B cell (primary cell): ENCODE measurements around the gene PRKD2. TPM values are rescaled to one million over a fixed set of nuclear protein-coding genes. Genes with fewer than 3 reads are reported as not detected.

ENCODE experiments used
- ATAC-seq: fragments of 200-7000 bp; cut with Tn5 transposase; one replicate; pipeline ENCODE4 v1.10.0; 2021; ENCODE audit warnings: low read depth, mild to moderate bottlenecking, moderate number of reproducible peaks, moderate library complexity
- CTCF ChIA-PET: fragments of 350-600 bp; sonication (Branson Sonifier 250); formaldehyde crosslinking; loops from one replicate; lab custom pipeline; 2021; ENCODE audit warnings: antibody characterized with exemption, inconsistent platforms; lab: Charles Lee
- POLR2A ChIA-PET: fragments of 350-600 bp; sonication (Branson Sonifier 250); formaldehyde crosslinking; loops from one replicate; lab custom pipeline; 2021; ENCODE audit warnings: antibody characterized with exemption; lab: Charles Lee
- DNase-seq: peaks from one replicate; pipeline ENCODE4 v3.0.0; 2013
- H2AFZ ChIP-seq: 2 replicates; pipeline ENCODE4 v1.6.1; 2012; ENCODE audit warnings: mild to moderate bottlenecking, low read depth, low read length; ENCODE audit not compliant: insufficient read depth, poor library complexity, severe bottlenecking
- H3K27ac ChIP-seq, 2 donors: 1 replicate in 1 of 2; 2 replicates in 1 of 2; pipeline ENCODE4 v1.5.1; 2012 to 2013; ENCODE audit warnings: low read length in 2 of 2, mild to moderate bottlenecking in 2 of 2, moderate library complexity in 1 of 2
- H3K27me3 ChIP-seq, 4 experiments: fragments of 200-600 bp in 1 of 4; sonication (generic) in 1 of 4; replicated peaks in 1 of 4; 1 replicate in 2 of 4; 2 replicates in 2 of 4; pipeline versions ENCODE4 v1.6.1 to v1.7.0; 2013 to 2016; ENCODE audit warnings: low read length in 3 of 4, mild to moderate bottlenecking in 2 of 4, mixed read lengths in 1 of 4, moderate library complexity in 1 of 4; ENCODE audit not compliant: insufficient read depth in 4 of 4, control insufficient read depth in 3 of 4; ENCODE audit errors: control extremely low read depth in 1 of 4
- H3K36me3 ChIP-seq, 2 experiments: replicated peaks in 1 of 2; 1 replicate in 1 of 2; 2 replicates in 1 of 2; pipeline versions ENCODE4 v1.6.1 to v1.7.1; 2013; ENCODE audit warnings: low read length in 1 of 2; ENCODE audit not compliant: insufficient read depth in 2 of 2, control insufficient read depth in 1 of 2; ENCODE audit errors: control extremely low read depth in 1 of 2, extremely low read depth in 1 of 2
- H3K4me1 ChIP-seq, 2 donors: fragments of 200-600 bp in 1 of 2; sonication (generic) in 1 of 2; 1 replicate in 1 of 2; 2 replicates in 1 of 2; pipeline versions ENCODE4 v1.5.1 to v1.6.1; 2013 to 2017; ENCODE audit warnings: low read length in 2 of 2; ENCODE audit not compliant: control insufficient read depth in 2 of 2, insufficient read depth in 2 of 2
- H3K4me2 ChIP-seq: replicated peaks from 2 replicates; pipeline ENCODE3; 2012; ENCODE audit warnings: mild to moderate bottlenecking, low read depth, low read length; ENCODE audit not compliant: poor library complexity, severe bottlenecking
- H3K4me3 ChIP-seq, 5 experiments: fragments of 200-600 bp in 1 of 5; sonication (generic) in 1 of 5; 1 replicate in 3 of 5; 2 replicates in 2 of 5; pipeline versions ENCODE4 v1.5.1 to v1.7.0; 2011 to 2016; ENCODE audit warnings: low read length in 4 of 5, mild to moderate bottlenecking in 4 of 5, low read depth in 2 of 5, control low read depth in 1 of 5, moderate library complexity in 1 of 5; ENCODE audit not compliant: insufficient read depth in 1 of 5; ENCODE audit errors: control extremely low read depth in 1 of 5, extremely low read depth in 1 of 5
- H3K79me2 ChIP-seq: fragments of 200-600 bp; sonication (generic); one replicate; pipeline ENCODE4 v1.6.0; 2016; ENCODE audit warnings: low read length; ENCODE audit not compliant: control insufficient read depth, insufficient read depth
- H3K9ac ChIP-seq: fragments of 200-600 bp; sonication (generic); 2 replicates; pipeline ENCODE4 v1.6.1; 2017; ENCODE audit warnings: mild to moderate bottlenecking, low read length, moderate library complexity
- H3K9me3 ChIP-seq, 3 donors: one replicate each; pipeline versions ENCODE4 v1.6.1 to v1.7.1; 2013; ENCODE audit warnings: low read length in 2 of 3; ENCODE audit not compliant: control insufficient read depth in 2 of 3, insufficient read depth in 1 of 3; ENCODE audit errors: control extremely low read depth in 1 of 3
- H4K20me1 ChIP-seq: 2 replicates; pipeline ENCODE4 v1.6.0; 2012; ENCODE audit warnings: mild to moderate bottlenecking, low read length; ENCODE audit not compliant: insufficient read depth, control insufficient read depth, poor library complexity, severe bottlenecking
- H3K27ac Mint-ChIP-seq: one replicate; pipeline ENCODE4 v1.8.0; 2021; ENCODE audit warnings: mixed read lengths
- H3K27me3 Mint-ChIP-seq: one replicate; pipeline ENCODE4 v1.8.0; 2021; ENCODE audit warnings: mixed read lengths
- H3K4me1 Mint-ChIP-seq: one replicate; pipeline ENCODE4 v1.8.0; 2021; ENCODE audit warnings: mixed read lengths
- H3K4me3 Mint-ChIP-seq: one replicate; pipeline ENCODE4 v1.8.0; 2021; ENCODE audit warnings: mixed read lengths
- H3K9me3 Mint-ChIP-seq: one replicate; pipeline ENCODE4 v1.8.0; 2022; ENCODE audit warnings: mixed read lengths; ENCODE audit not compliant: insufficient read depth
- EZH2 ChIP-seq: IDR thresholded peaks from 2 replicates; pipeline ENCODE4 v1.6.1; 2012; ENCODE audit warnings: borderline replicate concordance, low read depth, mild to moderate bottlenecking, moderate library complexity, low read length; ENCODE audit not compliant: insufficient read depth, poor library complexity, severe bottlenecking
- WGBS: methylation state at CpG from one replicate; pipeline ENCODE4 v1.1.5; 2013; ENCODE audit warnings: missing lambda C conversion rate; ENCODE audit not compliant: insufficient coverage; 5-methylcytosine and 5-hydroxymethylcytosine counted together
- intact Hi-C: fragments of 100-400 bp; cut with micrococcal nuclease; formaldehyde crosslinking; loops from one replicate; pipeline ENCODE4 v1.10.0; 2022
- polyA minus RNA-seq: library from RNA; depleted of rRNA, polyadenylated mRNA; stranded (reverse); fragments of >200 nt; gene quantifications from 2 replicates; pipeline ENCODE4 v1.2.3, GENCODE V29; 2012
- polyA plus RNA-seq: library from polyadenylated mRNA; depleted of rRNA; stranded (reverse); fragments of >200 nt; gene quantifications from 2 replicates; pipeline ENCODE4 v1.2.3, GENCODE V29; 2012
- total RNA-seq, 2 donors: library from RNA; stranded (reverse); fragments of 120-200 nt in 1 of 2; gene quantifications; 1 replicate in 1 of 2; 2 replicates in 1 of 2; pipeline versions ENCODE4 v1.2.3 to v1.2.4, GENCODE V29; 2013 to 2022
- TF ChIP-seq, protein P1 (sequence below): fragments of 200-600 bp; IDR thresholded peaks from one replicate; pipeline ENCODE4 v1.8.0; 2022; ENCODE audit warnings: antibody characterized with exemption, mild to moderate bottlenecking

Gene PRKD2
- total RNA-seq (185 and 192 TPM in 2 replicates), polyA plus RNA-seq (208 and 271 TPM in 2 replicates), polyA minus RNA-seq (115 and 153 TPM in 2 replicates)
- total RNA-seq (2013) = 59.3 TPM

DNA sequence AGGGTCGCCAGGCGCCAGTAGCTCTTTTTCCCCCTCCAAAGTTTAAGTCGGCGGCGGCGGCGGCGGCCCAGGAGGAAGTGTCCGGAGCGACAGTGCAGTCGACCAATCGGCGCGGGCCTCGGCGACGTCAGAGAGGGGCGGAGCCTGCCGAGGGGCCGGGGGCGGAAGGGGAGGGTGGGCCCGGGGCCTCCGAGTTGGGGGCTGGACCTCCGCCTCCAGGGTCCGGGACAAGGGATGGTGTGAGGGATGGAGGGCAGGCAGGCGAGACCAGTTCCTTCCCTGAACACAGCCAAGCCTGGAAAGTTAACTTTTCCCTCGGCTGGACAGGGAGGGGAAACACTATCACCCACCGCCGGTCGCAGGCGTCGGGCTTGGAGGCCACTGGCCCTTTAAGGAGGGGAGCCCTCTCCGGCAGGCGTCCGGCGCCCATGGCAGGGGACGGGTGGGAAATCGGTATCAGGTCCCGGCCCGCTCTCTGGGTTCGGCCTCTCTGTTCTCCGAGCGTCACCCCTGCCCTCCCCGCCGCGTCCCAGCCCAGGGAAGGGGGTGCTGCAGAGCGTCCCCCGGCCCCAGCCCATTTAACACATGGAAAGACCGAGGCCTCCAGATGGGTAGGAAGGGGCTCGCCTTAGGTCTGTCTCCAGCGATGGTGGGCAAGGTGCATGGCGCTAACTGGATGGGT lies at the start of gene PRKD2:
TSS of gene PRKD2 (minus strand) at position 81 of the 682 bp plus-strand sequence. CDS start 744 bp downstream, outside the sequence.
- ATAC-seq (peak; percentile 48), DNase-seq (peak; percentile 89)
- no peaks in the 10 kb centered on the region for H3K27me3 Mint-ChIP-seq
- Histone ChIP-seq H3K9me3 (no peaks in the 10 kb centered on the region), H3K27ac (peak within 1 kb of the TSS; percentile 89 to 92), H4K20me1 (peaks cover 27% of the 10 kb centered on the region), H3K9ac (peak within 1 kb of the TSS; percentile 92), H3K4me3 (peak within 1 kb of the TSS; percentile 77 to 99 (median 92)), H3K36me3 (peaks cover 0 to 27% of the 10 kb centered on the region in 2 experiments), H3K79me2 (peaks cover 67% of the 10 kb centered on the region), H3K4me1 (peaks cover 58 to 75% of the 10 kb centered on the region in 2 donors), H2AFZ (peak within 1 kb of the TSS; percentile 74), H3K27me3 (no peaks in the 10 kb centered on the region), H3K4me2 (peak within 1 kb of the TSS; percentile 94)
- intact Hi-C loops = loop anchor here (5.0 kb wide), 1 partner anchor 100 kb away; no protein-coding TSS in a partner anchor
- peak within 1 kb of the TSS; percentile 97 for H3K4me3 Mint-ChIP-seq
- no peak for TF ChIP-seq EZH2
- TF ChIP-seq, protein P1, sequence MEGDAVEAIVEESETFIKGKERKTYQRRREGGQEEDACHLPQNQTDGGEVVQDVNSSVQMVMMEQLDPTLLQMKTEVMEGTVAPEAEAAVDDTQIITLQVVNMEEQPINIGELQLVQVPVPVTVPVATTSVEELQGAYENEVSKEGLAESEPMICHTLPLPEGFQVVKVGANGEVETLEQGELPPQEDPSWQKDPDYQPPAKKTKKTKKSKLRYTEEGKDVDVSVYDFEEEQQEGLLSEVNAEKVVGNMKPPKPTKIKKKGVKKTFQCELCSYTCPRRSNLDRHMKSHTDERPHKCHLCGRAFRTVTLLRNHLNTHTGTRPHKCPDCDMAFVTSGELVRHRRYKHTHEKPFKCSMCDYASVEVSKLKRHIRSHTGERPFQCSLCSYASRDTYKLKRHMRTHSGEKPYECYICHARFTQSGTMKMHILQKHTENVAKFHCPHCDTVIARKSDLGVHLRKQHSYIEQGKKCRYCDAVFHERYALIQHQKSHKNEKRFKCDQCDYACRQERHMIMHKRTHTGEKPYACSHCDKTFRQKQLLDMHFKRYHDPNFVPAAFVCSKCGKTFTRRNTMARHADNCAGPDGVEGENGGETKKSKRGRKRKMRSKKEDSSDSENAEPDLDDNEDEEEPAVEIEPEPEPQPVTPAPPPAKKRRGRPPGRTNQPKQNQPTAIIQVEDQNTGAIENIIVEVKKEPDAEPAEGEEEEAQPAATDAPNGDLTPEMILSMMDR = no peak
- POLR2A ChIA-PET = interaction anchor here (0.7 to 0.9 kb wide), 4 partner anchors 12 to 115 kb away, joined by 3 to 7 read pairs (median 4); no protein-coding TSS in a partner anchor
- H3K27ac Mint-ChIP-seq = peak within 1 kb of the TSS; percentile 95
- CTCF ChIA-PET = interaction anchor here (2.9 to 4.2 kb wide), 2 partner anchors 12 kb away, joined by 22 to 55 read pairs; no protein-coding TSS in a partner anchor
- WGBS = under 1% methylated on average over 47 of the region's 52 CpGs
- peaks cover 66% of the 10 kb centered on the region for H3K4me1 Mint-ChIP-seq
- H3K9me3 Mint-ChIP-seq = no peaks in the 10 kb centered on the region

DNA sequence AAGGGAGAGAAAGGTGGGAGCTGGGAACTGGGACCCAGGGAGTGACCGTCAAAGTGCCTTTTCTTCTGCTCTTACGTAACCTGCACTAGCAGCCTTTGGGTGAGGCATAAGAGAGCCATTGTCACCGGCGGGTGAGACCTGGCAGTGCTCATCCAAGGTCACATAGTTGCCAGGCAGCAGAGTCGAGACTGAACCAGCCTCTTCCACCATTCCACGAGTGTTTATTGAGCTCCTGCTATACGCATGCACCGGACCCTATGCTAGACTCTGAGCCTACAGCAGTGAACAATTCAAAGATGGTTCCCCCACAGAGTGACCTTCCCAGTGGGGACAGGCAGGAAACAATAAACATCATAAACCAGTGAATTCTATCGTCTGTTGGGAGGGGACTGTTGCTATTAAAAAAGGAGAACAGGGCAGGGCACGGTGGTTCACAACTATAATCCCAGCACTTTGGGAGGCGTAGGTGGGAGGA lies 47.9 kb upstream of the PRKD2 start:
- no peaks in the 10 kb centered on the region for H3K79me2 ChIP-seq
- H3K4me3 ChIP-seq = no peak overlapping the region
- ATAC-seq (no peak), DNase-seq (no peak)
- Mint-ChIP-seq H3K4me3 (no peak overlapping the region), H3K27ac (no peak overlapping the region), H3K4me1 (peaks cover 2% of the 10 kb centered on the region), H3K27me3 (no peaks in the 10 kb centered on the region), H3K9me3 (no peaks in the 10 kb centered on the region)
- ChIA-PET CTCF (interaction anchor here (0.8 to 3.9 kb wide), 9 partner anchors 11 to 77 kb away, joined by 3 to 54 read pairs (median 5); no protein-coding TSS in a partner anchor), POLR2A (no interaction called here)
- no peak overlapping the region for H2AFZ ChIP-seq
- H3K4me1 ChIP-seq = no peaks in the 10 kb centered on the region
- H3K27ac ChIP-seq = no peak overlapping the region
- no peak overlapping the region for H3K4me2 ChIP-seq
- TF ChIP-seq, protein P1 = no peak
- no peak for TF ChIP-seq EZH2
- H3K36me3 ChIP-seq = no peaks in the 10 kb centered on the region
- no peaks in the 10 kb centered on the region for H3K27me3 ChIP-seq
- H3K9me3 ChIP-seq = peaks cover 0 to 4% (median 0%) of the 10 kb centered on the region in 3 donors
- H4K20me1 ChIP-seq = no peaks in the 10 kb centered on the region
- intact Hi-C loops = no loop called here
- 94% methylated on average over 9 of the region's 11 CpGs for WGBS
- H3K9ac ChIP-seq = no peak overlapping the region
